ENCODE measurements around the gene IL6R. TPM values are rescaled to one million over a fixed set of nuclear protein-coding genes. Genes with fewer than 3 reads are reported as not detected.

IL6R gene
- total and polyA plus RNA-seq, 4 donors: 18.8 to 67.6 (median 35.3) TPM

DNA sequence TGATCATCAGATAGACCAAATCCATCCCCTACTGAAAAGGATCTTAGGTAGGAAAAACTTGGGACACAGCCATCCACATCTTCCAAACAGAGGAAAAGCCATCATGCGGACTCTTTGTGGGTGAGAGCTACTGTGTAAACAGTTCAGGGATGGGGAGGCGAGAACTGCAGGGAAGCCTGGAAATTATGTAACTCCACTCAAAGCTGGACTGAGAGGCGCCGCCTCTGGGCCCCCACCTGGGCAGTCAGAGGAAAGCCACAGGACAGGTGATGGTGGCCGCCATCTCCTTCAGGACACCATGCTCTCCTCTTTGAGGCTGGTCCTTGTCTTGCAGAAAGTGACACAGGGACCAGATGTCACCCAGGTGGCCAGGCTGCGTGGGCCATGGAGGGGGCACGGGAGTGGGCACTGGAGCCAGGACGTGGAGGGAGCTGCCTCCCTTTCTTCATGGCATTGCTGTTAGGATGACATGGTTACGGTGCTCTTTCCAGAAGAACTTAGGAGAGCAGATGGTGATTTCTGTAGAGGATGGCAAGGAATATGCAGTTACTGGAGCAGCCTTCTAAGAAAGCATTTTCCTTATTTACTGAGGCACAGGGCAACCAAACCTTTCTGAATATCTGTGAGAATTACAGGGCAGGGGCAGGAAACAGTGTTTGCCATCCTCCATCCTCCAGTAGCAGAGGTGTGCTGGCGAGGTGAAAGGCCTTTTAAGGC lies 64.9 kb downstream of the IL6R start:
- Histone ChIP-seq H3K4me3 (ENCODE audit: low read depth in 1 of 3, low read length in 3 of 3) (no peak overlapping the region), H3K27ac (ENCODE audit: low read depth in 1 of 2, low read length in 2 of 2) (peak overlapping the region; percentile 29 to 42), H3K9me3 (ENCODE audit: control insufficient read depth in 4 of 4, low read length in 3 of 4) (no peaks in the 10 kb centered on the region), H3K27me3 (ENCODE audit: control insufficient read depth in 4 of 4, insufficient read depth in 4 of 4, low read length in 3 of 4) (no peaks in the 10 kb centered on the region), H3K36me3 (ENCODE audit: control insufficient read depth in 4 of 4, insufficient read depth in 3 of 4, low read depth in 1 of 4, low read length in 3 of 4) (peaks cover 8 to 28% (median 14%) of the 10 kb centered on the region in 4 donors), H3K4me1 (ENCODE audit: control insufficient read depth in 4 of 4, insufficient read depth in 4 of 4, low read length in 3 of 4) (peaks cover 0 to 15% (median 7%) of the 10 kb centered on the region in 4 donors), H3K9ac (ENCODE audit: low read depth in 1 of 2, low read length in 2 of 2) (no peak overlapping the region)
- no peak for DNase-seq (ENCODE audit: low spot score)
- no peak for TF ChIP-seq JUND (IDR thresholded peaks at IDR 0.05)
- no peak for TF ChIP-seq NR2F2 (IDR thresholded peaks at IDR 0.05)
- peak in 1 of 2 donors; percentile 28 for TF ChIP-seq HNF4A (conservative IDR thresholded peaks at IDR 0.05)
- TF ChIP-seq, protein P1, sequence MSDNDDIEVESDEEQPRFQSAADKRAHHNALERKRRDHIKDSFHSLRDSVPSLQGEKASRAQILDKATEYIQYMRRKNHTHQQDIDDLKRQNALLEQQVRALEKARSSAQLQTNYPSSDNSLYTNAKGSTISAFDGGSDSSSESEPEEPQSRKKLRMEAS (IDR thresholded peaks at IDR 0.05): no peak
- TF ChIP-seq, protein P2, sequence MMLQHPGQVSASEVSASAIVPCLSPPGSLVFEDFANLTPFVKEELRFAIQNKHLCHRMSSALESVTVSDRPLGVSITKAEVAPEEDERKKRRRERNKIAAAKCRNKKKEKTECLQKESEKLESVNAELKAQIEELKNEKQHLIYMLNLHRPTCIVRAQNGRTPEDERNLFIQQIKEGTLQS (IDR thresholded peaks at IDR 0.05): no peak
- TF ChIP-seq FOXA1 (IDR thresholded peaks at IDR 0.05): no peak
- TF ChIP-seq, protein P3, sequence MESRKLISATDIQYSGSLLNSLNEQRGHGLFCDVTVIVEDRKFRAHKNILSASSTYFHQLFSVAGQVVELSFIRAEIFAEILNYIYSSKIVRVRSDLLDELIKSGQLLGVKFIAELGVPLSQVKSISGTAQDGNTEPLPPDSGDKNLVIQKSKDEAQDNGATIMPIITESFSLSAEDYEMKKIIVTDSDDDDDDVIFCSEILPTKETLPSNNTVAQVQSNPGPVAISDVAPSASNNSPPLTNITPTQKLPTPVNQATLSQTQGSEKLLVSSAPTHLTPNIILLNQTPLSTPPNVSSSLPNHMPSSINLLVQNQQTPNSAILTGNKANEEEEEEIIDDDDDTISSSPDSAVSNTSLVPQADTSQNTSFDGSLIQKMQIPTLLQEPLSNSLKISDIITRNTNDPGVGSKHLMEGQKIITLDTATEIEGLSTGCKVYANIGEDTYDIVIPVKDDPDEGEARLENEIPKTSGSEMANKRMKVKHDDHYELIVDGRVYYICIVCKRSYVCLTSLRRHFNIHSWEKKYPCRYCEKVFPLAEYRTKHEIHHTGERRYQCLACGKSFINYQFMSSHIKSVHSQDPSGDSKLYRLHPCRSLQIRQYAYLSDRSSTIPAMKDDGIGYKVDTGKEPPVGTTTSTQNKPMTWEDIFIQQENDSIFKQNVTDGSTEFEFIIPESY (IDR thresholded peaks at IDR 0.05): no peak
- TF ChIP-seq, protein P4, sequence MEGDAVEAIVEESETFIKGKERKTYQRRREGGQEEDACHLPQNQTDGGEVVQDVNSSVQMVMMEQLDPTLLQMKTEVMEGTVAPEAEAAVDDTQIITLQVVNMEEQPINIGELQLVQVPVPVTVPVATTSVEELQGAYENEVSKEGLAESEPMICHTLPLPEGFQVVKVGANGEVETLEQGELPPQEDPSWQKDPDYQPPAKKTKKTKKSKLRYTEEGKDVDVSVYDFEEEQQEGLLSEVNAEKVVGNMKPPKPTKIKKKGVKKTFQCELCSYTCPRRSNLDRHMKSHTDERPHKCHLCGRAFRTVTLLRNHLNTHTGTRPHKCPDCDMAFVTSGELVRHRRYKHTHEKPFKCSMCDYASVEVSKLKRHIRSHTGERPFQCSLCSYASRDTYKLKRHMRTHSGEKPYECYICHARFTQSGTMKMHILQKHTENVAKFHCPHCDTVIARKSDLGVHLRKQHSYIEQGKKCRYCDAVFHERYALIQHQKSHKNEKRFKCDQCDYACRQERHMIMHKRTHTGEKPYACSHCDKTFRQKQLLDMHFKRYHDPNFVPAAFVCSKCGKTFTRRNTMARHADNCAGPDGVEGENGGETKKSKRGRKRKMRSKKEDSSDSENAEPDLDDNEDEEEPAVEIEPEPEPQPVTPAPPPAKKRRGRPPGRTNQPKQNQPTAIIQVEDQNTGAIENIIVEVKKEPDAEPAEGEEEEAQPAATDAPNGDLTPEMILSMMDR (IDR thresholded peaks at IDR 0.05; ENCODE audit: low read depth, low read length, missing input control): no peak
- TF ChIP-seq RXRA (IDR thresholded peaks at IDR 0.05): peak in 1 of 2 donors; percentile 46
- peak; percentile 28 for TF ChIP-seq YY1 (IDR thresholded peaks at IDR 0.05)
- TF ChIP-seq SP1 (IDR thresholded peaks at IDR 0.05): no peak
- peak in 1 of 2 donors; percentile 31 for TF ChIP-seq RAD21 (IDR thresholded peaks at IDR 0.05)
- TF ChIP-seq TAF1 (conservative IDR thresholded peaks at IDR 0.05): no peak
- no peak for TF ChIP-seq HNF4G (IDR thresholded peaks at IDR 0.05)
- no peak for TF ChIP-seq EGR1 (IDR thresholded peaks at IDR 0.05; ENCODE audit: low read depth in 2 of 2)
- no peak for TF ChIP-seq FOXA2 (IDR thresholded peaks at IDR 0.05)
- TF ChIP-seq, protein P5, sequence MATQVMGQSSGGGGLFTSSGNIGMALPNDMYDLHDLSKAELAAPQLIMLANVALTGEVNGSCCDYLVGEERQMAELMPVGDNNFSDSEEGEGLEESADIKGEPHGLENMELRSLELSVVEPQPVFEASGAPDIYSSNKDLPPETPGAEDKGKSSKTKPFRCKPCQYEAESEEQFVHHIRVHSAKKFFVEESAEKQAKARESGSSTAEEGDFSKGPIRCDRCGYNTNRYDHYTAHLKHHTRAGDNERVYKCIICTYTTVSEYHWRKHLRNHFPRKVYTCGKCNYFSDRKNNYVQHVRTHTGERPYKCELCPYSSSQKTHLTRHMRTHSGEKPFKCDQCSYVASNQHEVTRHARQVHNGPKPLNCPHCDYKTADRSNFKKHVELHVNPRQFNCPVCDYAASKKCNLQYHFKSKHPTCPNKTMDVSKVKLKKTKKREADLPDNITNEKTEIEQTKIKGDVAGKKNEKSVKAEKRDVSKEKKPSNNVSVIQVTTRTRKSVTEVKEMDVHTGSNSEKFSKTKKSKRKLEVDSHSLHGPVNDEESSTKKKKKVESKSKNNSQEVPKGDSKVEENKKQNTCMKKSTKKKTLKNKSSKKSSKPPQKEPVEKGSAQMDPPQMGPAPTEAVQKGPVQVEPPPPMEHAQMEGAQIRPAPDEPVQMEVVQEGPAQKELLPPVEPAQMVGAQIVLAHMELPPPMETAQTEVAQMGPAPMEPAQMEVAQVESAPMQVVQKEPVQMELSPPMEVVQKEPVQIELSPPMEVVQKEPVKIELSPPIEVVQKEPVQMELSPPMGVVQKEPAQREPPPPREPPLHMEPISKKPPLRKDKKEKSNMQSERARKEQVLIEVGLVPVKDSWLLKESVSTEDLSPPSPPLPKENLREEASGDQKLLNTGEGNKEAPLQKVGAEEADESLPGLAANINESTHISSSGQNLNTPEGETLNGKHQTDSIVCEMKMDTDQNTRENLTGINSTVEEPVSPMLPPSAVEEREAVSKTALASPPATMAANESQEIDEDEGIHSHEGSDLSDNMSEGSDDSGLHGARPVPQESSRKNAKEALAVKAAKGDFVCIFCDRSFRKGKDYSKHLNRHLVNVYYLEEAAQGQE (IDR thresholded peaks at IDR 0.05): no peak
- no peak for TF ChIP-seq GABPA (IDR thresholded peaks at IDR 0.05 in 1 of 2, conservative IDR thresholded peaks at IDR 0.05 in 1 of 2)
- 66% methylated on average over 10 of the region's 10 CpGs for WGBS

Data from liver (tissue), 9 donors.